ENCODE results near the gene CELF3. TPM values are rescaled to one million over a fixed set of nuclear protein-coding genes. Genes with fewer than 3 reads are reported as not detected.
A peak's percentile ranks its signal among the peaks of the same experiment; 100 is the strongest.
"Not testable (repeated sequence)": the region's sequence is repeated elsewhere in the genome, so short reads cannot be mapped to it uniquely, and the experiment has no call there.

CELF3 gene
- total RNA-seq, 1 donor from 2014 or later: not detected

GRCh38 chr1:151756291-151756690 lies 39.7 kb upstream of the CELF3 start:
- Histone ChIP-seq H3K36me3 (ENCODE audit: control insufficient read depth, insufficient read depth, low read length) (peaks cover 5% of the 10 kb centered on the region), H3K4me3 (ENCODE audit: low read depth, low read length) (no peak overlapping the region), H3K27me3 (ENCODE audit: control insufficient read depth, insufficient read depth, low read length) (no peaks in the 10 kb centered on the region)
- TF ChIP-seq, protein P1, sequence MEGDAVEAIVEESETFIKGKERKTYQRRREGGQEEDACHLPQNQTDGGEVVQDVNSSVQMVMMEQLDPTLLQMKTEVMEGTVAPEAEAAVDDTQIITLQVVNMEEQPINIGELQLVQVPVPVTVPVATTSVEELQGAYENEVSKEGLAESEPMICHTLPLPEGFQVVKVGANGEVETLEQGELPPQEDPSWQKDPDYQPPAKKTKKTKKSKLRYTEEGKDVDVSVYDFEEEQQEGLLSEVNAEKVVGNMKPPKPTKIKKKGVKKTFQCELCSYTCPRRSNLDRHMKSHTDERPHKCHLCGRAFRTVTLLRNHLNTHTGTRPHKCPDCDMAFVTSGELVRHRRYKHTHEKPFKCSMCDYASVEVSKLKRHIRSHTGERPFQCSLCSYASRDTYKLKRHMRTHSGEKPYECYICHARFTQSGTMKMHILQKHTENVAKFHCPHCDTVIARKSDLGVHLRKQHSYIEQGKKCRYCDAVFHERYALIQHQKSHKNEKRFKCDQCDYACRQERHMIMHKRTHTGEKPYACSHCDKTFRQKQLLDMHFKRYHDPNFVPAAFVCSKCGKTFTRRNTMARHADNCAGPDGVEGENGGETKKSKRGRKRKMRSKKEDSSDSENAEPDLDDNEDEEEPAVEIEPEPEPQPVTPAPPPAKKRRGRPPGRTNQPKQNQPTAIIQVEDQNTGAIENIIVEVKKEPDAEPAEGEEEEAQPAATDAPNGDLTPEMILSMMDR (IDR thresholded peaks at IDR 0.05; ENCODE audit: insufficient read depth, low read length, severe bottlenecking): no peak
- DNase-seq (ENCODE audit: low read depth) (peak; percentile 65), FAIRE-seq (no peak)

GRCh38 chr1:151741516-151741915 lies 24.9 kb upstream of the CELF3 start:
- Histone ChIP-seq H3K36me3 (ENCODE audit: control insufficient read depth, insufficient read depth, low read length) (no peaks in the 10 kb centered on the region), H3K4me3 (ENCODE audit: low read depth, low read length) (no peak overlapping the region), H3K27me3 (ENCODE audit: control insufficient read depth, insufficient read depth, low read length) (peaks cover 2% of the 10 kb centered on the region)
- DNase-seq (ENCODE audit: low read depth) (no peak), FAIRE-seq (no peak)
- TF ChIP-seq, protein P1 (IDR thresholded peaks at IDR 0.05; ENCODE audit: insufficient read depth, low read length, severe bottlenecking): no peak

GRCh38 chr1:151739590-151740355 lies 23.2 kb upstream of the CELF3 start:
- peak; percentile 71 for DNase-seq (ENCODE audit: low read depth)
- TF ChIP-seq, protein P1 (IDR thresholded peaks at IDR 0.05; ENCODE audit: insufficient read depth, low read length, severe bottlenecking): peak; percentile 28
- peaks cover 2% of the 10 kb centered on the region for H3K27me3 ChIP-seq (ENCODE audit: control insufficient read depth, insufficient read depth, low read length)
- no peak for FAIRE-seq
- no peak overlapping the region for H3K4me3 ChIP-seq (ENCODE audit: low read depth, low read length)
- no peaks in the 10 kb centered on the region for H3K36me3 ChIP-seq (ENCODE audit: control insufficient read depth, insufficient read depth, low read length)

- H3K4me3 ChIP-seq (ENCODE audit: low read depth, low read length): no peak overlapping the region
- no peak for DNase-seq (ENCODE audit: low read depth)
- H3K27me3 ChIP-seq (ENCODE audit: control insufficient read depth, insufficient read depth, low read length): peaks cover 2% of the 10 kb centered on the region
- TF ChIP-seq, protein P1 (IDR thresholded peaks at IDR 0.05; ENCODE audit: insufficient read depth, low read length, severe bottlenecking): no peak
- no peaks in the 10 kb centered on the region for H3K36me3 ChIP-seq (ENCODE audit: control insufficient read depth, insufficient read depth, low read length)
- FAIRE-seq: no peak
Observed at GRCh38 chr1:151737479-151737878, 20.9 kb upstream of the CELF3 start.

DNA sequence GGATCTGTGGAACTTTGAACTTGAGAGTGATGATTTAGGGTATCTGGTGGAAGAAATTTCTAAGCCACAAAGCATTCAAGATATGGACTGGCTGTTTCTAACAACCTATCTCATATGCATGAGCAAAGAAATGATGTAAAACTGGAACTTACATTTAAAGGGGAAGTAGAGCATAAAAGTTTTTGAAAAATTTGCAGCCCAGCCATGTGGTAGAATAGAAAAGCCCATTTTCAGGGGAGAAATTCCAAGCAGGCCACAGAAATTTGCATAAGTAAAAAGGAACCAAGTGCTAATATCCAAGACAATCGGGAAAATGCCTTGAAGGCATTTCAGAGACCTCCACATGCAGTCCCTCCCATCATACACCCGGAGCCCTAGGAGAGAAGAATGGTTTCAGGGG lies 20.4 kb upstream of the CELF3 start:
- TF ChIP-seq, protein P1 (IDR thresholded peaks at IDR 0.05; ENCODE audit: insufficient read depth, low read length, severe bottlenecking): no peak
- no peak for DNase-seq (ENCODE audit: low read depth)
- no peak overlapping the region for H3K4me3 ChIP-seq (ENCODE audit: low read depth, low read length)
- H3K36me3 ChIP-seq (ENCODE audit: control insufficient read depth, insufficient read depth, low read length): no peaks in the 10 kb centered on the region
- no peak for FAIRE-seq
- H3K27me3 ChIP-seq (ENCODE audit: control insufficient read depth, insufficient read depth, low read length): peaks cover 2% of the 10 kb centered on the region

DNA sequence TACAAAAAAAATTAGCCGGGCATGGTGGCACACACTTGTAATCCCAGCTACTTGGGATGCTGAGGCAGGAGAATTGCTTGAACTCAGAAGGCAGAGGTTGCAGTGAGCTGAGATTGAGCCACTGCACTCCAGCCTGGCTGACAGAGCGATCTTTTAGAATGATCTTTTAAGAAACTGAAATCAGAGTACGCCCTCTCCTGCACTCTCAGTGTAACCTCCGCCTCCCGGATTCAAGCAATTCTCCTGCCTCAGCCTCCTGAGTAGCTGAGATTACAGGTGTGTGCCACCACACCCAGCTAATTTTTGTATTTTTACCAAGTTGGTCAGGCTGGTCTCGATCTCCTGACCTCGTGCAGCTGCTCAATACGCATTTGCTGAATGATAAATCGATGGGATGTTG lies 17.4 kb upstream of the CELF3 start:
- H3K27me3 ChIP-seq (ENCODE audit: control insufficient read depth, insufficient read depth, low read length); DNase-seq (ENCODE audit: low read depth); H3K36me3 ChIP-seq (ENCODE audit: control insufficient read depth, insufficient read depth, low read length); H3K4me3 ChIP-seq (ENCODE audit: low read depth, low read length); FAIRE-seq: not testable (repeated sequence)
